ENCODE data around the gene SPDYE2.
"Not testable (repeated sequence)": the region's sequence is repeated elsewhere in the genome, so short reads cannot be mapped to it uniquely, and the experiment has no call there.

GRCh38 chr7:102543596-102543995 lies 7.4 kb upstream of the SPDYE2 start, which contains the start of gene UPK3BL2:
- not testable (repeated sequence) for TF ChIP-seq GATA2, GATA3 (IDR thresholded peaks at IDR 0.05; ENCODE audit: low read depth, low read length)

Measured in SH-SY5Y (cell line).